Adipose tissue (tissue), 3 donors: ENCODE results near the gene UBA3. TPM values are rescaled to one million over a fixed set of nuclear protein-coding genes. Genes with fewer than 3 reads are reported as not detected.

ENCODE experiments used
- H3K27ac ChIP-seq: one replicate; pipeline ENCODE4 v1.5.1; 2013; ENCODE audit warnings: low read depth, low read length
- WGBS, 3 donors: extraction: QIAGEN DNeasy Blood & Tissue Kit; methylation state at CpG; one replicate each; pipeline ENCODE4 v1.1.7; 2013; 5-methylcytosine and 5-hydroxymethylcytosine counted together
- polyA plus RNA-seq, 3 donors: library from polyadenylated mRNA; stranded (reverse); fragments of 200-250 nt; gene quantifications; one replicate each; pipeline ENCODE4 v1.2.3, GENCODE V29; 2013
- donor health status: healthy with polysubstance abuse.
- donor health status: Bipolar disorder and iron deficiency.
- donor health status: healthy.

The UBA3 gene
- polyA plus RNA-seq, 3 donors = 14.3 to 48.0 (median 37.1) TPM

DNA sequence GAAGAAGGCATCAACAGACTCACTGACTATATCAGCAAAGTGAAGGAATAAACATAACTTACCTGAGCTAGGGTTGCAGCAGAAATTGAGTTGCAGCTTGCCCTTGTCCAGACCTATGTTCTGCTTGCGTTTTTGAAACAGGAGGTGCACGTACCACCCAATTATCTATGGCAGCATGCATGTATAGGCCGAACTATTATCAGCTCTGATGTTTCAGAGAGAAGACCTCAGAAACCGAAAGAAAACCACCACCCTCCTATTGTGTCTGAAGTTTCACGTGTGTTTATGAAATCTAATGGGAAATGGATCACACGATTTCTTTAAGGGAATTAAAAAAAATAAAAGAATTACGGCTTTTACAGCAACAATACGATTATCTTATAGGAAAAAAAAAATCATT, 24.4 kb upstream of the UBA3 start:
- WGBS, 3 donors = 76 to 89% (median 78%) methylated on average over 8 of the region's 8 CpGs
- H3K27ac ChIP-seq = no peak overlapping the region

DNA sequence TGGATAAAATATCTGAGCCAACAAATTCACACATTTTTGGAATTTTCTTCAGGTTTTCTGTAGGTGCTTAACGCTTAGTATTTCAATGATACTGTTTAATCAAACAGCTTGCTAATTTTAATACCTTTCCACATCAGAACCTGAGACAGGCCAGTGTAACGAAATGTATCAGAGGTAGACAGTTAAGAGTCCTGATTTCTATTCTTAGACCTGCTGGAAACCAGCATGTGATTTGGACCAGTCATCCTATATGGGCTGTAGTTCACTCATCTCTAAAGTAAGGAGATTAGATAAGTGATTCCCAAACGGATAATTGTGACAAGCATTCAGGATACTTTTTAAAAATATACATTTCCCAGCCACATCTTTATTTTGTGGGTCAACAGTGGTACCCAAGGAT, 23.0 kb upstream of the UBA3 start:
- no peak overlapping the region for H3K27ac ChIP-seq
- 80 to 97% (median 87%) methylated on average over 3 of the region's 3 CpGs for WGBS, 3 donors

DNA sequence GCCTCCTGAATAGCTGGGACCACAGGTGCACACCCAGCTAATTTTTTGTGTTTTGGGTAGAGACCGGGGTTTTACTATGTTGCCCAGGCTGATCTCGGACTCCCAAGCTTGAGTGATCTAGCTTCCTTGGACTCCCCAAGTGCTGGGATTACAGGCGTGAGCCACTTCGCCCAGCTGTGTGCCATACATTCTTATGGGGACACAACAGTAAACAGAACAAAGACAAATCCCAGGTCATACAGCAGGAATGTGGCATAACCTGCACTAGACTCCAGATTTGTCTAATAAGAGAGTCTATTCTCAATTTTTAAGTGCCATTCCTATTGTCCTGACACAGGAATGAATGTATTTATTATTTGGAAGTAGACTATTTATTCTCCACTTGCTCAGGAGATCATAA, 22.2 kb upstream of the UBA3 start:
- H3K27ac ChIP-seq = no peak overlapping the region

DNA sequence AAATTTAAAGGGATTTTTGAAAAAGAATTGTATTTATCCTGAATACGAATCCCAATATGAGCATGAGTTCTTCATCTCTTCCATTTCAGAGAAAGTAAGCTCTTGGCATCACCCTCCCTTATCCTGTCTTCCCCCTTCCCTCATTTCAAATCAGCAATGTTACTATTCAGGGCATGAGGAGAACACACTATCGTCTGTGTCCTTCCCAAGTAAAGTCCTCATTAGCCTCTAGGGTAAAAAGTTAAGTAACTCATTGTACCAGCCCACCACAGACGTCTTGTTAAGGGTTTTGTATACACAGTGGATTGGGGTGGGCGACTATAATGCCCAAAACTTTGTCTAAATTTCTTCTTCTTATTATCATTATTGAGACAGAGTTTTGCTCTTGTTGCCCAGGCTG, 19.4 kb upstream of the UBA3 start:
- WGBS, 3 donors = 88 to 94% (median 89%) methylated on average over 4 of the region's 4 CpGs
- no peak overlapping the region for H3K27ac ChIP-seq

More for the DNA sequence above, 22.2 kb upstream of the UBA3 start:
- 96 to 98% (median 97%) methylated on average over 4 of the region's 4 CpGs for WGBS, 3 donors

DNA sequence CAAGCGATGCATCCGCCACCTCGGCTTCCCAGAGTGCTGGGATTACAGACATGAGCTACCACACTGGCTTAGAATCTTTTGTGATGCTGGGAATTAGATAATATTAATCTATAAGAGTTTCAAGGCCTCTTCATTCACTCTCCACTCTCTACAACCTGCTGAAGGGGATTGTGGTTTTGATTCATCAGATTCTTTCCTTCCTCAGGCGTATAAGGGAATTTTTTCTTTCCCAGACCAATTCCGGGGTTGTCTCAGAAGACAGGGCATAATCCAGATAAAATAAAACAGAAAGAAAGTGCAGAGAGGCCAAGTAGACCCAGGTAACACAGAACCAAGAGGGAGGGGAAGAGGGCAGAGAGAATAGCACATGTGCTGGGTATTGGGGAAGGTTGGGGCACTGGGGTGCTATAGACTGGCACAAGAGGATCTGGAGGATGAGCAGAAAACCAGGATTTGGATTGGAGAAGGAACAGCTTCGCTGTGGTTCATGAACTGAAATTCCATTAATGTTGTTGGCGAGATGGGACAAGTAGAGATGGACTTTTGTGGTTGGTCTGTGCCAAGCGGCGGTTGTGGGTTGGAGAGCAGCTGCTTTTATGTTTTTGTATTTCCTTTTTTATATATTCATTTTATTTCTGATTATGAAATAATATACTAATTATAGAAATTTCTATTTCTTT, 17.4 kb upstream of the UBA3 start:
- H3K27ac ChIP-seq = no peak overlapping the region
- 80 to 94% (median 90%) methylated on average over 9 of the region's 9 CpGs for WGBS, 3 donors

DNA sequence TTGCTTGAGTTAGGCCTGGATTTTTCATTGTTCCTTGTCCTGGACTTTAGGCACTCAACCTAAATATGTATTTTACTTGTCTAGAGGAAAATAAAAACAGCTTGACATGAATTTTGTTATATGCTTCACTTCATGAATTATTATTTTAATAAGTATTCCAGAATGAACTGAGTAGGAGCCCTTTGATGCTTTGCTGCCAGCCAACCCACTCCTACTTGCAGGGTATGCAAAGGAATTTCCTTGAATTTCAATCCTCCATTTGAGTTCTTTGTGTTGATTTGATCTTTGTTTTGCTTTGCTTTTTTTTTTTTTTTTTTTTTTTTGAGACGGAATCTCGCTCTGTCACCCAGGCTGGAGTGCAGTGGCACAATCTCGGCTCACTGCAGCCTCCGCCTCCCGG, 16.1 kb upstream of the UBA3 start:
- no peak overlapping the region for H3K27ac ChIP-seq
- WGBS, 3 donors = 93 to 98% (median 96%) methylated on average over 3 to 5 of the region's 5 CpGs

DNA sequence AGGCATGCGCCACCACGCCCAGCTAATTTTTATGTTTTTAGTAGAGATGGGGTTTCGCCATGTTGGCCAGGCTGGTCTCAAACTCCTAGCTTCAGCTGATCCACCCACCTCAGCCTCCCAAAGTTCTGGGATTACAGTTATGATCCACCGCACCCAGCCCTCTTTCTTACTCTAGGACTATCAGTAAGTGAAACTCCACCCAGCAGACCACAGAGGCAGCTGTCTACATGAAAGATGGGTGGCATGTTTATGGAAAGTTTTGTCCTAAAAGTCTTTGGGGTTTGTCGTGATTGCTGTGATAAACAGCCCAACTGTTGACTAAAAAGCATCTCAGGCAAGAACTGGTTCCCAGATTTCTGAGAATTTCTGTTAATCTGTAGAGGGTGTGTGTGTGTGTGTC, 15.5 kb upstream of the UBA3 start:
- H3K27ac ChIP-seq = no peak overlapping the region
- WGBS, 3 donors = 72 to 78% (median 74%) methylated on average over 5 of the region's 5 CpGs

DNA sequence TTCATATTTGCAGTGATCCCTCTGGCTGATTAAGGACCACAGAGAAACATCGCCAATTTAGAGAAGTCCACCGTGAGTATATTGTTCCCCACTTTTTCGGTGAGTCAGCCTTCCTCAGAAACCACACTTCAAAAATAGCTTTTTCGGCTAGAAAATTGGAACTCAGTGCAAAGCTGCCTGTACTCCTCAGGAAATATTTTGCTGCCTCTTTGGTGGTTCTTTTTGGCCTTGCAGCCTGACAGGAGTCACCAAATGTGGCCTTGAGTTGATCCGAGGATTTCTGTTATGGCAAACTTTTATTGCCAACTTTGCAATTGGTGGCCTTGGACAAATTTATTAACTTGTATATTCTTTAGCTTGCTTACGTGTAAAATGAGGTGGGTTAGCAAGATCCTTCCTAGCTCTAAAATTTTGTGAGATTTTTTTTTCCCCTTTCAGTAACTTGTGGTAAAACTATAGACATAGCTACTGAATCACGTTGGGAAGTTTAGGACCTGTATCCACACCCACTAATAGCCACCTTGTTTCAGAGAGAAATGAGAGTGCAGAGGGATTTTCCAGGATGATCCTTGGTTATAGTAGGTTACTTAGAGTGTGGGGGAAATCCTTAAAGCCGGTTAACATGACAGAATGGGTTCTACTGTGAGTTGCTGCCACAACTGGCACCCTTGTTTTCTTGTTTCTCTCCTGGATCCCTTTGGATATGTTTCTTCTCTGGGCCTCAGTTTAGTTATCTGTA, 14.5 kb upstream of the UBA3 start:
- no peak overlapping the region for H3K27ac ChIP-seq
- WGBS, 3 donors = 34 to 51% (median 38%) methylated on average over 8 of the region's 8 CpGs

DNA sequence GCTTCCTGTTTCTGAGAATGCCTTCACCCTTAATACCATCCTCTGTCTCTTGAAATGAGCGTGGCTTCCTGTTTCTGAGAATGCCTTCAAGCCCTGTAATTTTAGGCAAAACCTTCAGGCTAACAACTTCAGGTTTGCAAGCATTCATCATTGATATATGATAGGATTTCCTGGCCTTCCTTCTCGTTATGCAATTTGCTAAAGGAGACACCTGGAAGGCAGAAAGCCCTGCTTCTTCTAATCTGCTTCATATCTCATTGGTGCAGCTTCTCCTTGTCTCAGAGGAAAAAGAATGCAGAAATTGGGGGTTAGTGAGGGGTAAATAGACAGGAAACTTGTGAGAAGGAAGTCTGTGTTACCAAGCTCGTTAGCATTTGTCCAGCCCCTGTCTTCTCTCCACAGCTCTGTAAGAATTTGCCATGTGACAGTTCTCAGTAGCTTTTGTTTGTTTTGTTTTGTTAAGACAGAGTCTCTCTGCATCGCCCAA, 11.9 kb upstream of the UBA3 start:
- 28 to 29% (median 29%) methylated on average over 4 of the region's 4 CpGs for WGBS, 3 donors
- no peak overlapping the region for H3K27ac ChIP-seq

DNA sequence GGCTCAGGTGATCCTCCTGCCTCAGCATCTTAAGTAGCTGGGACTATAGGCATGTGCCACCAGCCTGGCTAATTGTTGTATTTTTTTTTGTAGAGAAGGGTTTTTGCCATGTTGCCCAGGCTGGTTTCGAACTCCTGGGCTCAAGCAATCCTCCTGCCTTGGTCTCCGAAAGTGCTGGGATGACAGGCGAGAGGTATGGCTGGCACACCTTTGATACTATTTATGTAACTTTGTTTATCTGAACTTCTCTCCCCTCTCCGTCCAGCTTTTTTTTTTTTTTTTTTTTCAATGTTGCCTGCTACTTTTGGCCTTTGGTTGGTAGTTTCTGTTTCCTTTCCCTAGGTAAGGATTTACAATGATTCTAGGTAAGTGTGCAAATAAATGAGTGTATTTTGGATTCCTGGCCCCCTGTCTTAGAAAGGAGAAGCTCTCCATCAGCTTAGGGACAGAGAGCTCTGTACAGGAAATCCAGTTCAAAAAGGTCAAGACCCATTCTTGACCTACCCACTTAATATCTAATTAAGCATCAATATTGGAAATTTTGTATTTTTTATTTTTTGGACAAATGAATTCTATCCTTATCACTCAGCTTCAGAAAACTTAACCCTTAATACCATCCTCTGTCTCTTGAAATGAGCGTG, 11.3 kb upstream of the UBA3 start:
- H3K27ac ChIP-seq = no peak overlapping the region
- WGBS, 3 donors = 43 to 56% (median 54%) methylated on average over 5 of the region's 5 CpGs

DNA sequence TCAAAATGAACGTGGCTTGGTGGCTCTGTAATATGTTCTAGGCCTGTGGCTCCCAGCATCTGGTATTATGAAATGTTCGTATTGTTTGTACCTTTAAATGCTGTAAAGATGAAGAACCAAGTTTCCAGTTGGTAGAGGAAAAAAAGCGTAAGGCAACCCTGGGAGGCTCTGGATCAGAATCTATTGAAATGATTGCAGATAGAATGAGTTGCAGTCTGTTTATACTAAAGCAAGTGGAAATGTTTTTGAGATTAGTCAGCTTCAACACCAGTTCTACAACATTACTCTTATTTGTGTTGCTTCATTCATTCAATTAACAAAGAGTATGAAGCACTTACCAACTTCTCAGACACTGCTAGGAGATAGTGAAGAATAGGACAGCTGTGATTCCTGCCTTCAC, 9.9 kb upstream of the UBA3 start:
- whole genome bisulfite sequencing, 3 donors = 54 to 64% (median 59%) methylated on average over 3 of the region's 3 CpGs
- H3K27ac ChIP-seq = no peak overlapping the region

DNA sequence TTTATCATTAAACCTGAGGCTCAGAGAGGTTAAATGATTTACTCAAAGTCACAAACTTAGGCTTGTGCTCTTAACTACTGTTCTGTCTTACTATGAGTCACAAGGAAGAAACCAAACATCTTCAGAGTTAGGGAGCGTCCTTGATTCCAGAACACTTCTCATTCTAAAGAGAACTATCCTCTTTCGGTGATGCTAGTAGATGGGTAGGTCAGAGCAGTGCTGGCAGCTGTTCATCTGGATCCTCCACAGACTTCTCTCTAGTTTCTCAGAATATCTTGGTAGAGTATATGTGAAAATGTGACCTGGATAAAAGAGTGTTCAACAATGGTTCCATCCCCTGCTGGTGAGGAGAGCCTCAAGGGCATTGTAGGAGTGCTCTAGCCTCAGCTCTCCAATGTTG, 7.9 kb upstream of the UBA3 start:
- no peak overlapping the region for H3K27ac ChIP-seq
- 47 to 61% (median 47%) methylated on average over 2 of the region's 2 CpGs for WGBS, 3 donors

DNA sequence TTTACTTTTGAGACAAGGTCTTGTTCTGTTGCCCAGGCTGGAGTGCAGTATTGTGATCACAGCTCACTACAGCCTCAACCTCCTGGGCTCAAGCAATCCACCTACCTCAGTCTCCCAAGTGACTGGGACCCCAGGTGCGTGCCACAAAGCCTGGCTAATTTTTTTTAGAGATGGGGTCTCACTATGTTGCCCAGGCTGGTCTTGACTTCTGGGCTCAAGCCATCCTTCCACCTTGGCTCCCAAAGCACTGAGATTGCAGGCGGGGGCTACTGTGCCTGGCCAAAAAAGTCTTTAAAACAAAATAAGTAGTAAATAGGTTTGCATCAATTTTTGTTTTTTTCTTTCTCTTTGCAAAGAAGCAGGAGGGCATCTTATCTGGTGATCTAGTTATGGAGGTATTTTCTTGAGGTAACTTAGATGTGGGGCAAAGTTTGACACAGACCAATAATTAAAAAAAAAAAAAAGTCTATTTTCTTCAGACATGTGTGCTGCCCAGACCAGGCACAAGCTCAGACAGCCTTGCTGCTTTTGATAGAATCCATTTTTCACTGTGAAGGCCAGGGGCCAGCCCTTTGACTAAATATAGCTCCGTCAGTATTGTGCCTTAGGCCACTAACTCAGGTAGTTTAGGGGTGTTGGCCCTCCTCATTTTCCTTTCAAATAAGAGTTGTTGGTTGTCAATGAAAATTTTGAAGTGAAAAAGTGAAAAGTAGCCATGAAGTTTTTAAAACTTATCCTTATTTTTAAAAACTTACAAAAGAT, 7.0 kb upstream of the UBA3 start:
- 69 to 89% (median 84%) methylated on average over 3 of the region's 3 CpGs for WGBS, 3 donors
- no peak overlapping the region for H3K27ac ChIP-seq

DNA sequence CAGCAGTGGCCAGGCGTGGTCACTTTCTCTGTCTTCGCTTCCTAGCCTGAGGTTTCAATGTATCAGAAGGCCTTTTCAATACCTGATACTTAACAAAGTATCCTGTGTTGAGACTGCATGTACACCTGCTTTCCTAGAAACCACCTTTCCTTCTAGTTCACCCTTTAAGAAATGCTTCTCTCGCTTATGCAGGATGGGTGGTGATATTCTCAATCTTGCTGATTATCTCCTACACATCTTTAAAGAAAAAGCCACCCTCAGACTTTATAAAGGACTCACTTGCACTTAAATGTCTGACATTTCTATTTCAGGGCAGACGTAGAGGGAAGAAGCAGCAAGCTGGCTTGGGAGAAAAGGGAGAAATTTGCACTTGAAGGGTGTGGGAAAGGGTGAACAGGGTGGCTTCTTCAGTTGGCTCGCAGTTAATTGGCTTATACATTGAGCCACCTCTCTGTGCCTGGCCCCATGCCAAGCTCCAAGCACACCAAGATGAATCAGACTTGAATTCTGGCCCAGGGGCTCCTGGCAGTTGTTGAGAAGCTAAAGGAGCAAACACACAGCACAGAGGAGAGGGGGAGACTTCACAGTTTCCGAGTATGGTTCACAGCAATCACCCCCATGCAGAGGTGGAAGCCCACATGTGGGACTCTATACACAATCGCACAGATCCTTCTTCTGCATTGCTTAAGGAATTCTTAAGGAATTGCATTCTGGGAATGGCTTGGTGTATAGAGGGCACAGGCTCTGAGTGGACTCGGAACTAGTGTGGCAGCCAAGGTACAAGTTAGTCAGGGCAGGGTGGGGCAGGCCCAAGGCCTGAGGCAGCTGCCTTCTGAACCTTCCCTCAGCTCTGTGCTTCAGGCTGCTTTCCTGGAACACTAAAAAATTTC, 5.9 kb upstream of the UBA3 start:
- peak overlapping the region; percentile 63 for H3K27ac ChIP-seq
- 1 to 4% (median 2%) methylated on average over 8 of the region's 8 CpGs for WGBS, 3 donors

DNA sequence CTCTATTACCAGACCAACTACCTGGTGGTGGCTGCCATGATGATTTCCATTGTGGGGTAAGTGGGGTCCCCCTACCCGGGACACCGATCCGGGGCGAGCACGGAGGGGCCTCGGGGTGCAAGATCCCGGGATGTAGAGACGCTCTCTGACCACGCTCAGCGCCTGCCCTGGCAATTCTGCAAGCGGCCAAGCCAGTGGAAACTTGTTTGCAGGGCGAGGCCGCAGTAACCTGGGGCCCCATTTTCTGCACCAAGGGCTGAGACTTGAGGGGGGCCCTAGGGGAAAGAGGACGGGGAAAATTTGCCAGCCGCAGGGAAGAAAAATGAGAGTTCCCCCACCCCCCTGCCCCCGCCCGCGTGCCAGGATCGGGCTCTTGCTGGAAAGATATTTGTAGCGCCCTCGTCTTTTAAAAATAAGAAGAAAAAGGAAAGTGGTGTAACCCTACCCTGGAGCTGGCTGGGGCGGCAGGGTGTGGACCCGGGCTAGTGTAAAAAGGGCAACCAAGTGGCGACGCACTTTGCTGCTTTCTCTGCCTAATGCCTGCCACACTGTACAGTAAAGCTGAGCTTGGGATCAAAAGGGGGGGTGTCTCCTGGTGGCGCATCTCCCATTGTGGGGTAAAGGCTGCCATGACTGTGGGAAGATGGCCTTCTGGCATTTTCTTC, 5.1 kb upstream of the UBA3 start:
- peak overlapping the region; percentile 63 for H3K27ac ChIP-seq
- 0 to 1% (median 0%) methylated on average over 26 of the region's 26 CpGs for WGBS, 3 donors

DNA sequence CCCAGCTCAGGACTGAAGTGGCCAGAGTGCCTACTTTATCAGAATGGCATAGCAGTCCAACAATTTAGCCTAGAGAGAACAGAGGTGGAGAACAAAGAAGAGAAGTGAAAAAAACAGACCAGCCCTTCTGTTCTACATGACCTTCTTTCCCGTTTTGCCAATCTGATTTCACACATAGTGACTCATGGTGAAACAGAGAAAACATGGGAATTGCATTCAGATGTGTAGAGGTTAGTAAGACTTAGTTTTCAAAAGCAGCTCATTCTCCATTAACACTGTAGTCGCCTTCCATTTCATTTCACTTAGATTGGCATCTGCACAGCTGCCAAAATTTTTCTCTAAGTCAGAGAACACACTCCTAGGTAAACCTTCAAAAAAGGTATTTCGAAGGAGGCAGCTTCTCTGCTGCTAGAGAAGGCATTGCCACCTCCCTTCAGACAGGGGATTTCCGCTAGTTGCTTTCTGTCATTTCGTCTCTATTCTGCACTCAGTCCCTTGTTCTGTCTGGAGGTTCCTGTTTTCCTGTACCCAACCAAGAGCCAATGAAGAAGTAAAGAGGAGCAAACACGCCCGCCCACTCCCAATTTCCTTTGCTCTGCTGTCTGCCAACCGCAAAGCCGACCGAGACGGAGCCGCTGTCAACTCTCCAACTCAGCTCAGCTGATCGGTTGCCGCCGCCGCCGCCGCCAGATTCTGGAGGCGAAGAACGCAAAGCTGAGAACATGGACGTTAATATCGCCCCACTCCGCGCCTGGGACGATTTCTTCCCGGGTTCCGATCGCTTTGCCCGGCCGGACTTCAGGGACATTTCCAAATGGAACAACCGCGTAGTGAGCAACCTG, 4.4 kb upstream of the UBA3 start, which contains the start of gene ARL6IP5:
Gene ARL6IP5, plus strand, starts transcription at position 612 of the 842 bp plus-strand sequence. Its CDS starts 111 bp downstream, at position 723.
- WGBS, 3 donors = 1 to 2% (median 2%) methylated on average over 32 of the region's 32 CpGs
- H3K27ac ChIP-seq = peak within 1 kb of the TSS; percentile 63
